WTC11 (cell line): ENCODE measurements around the gene UNC79. TPM values are rescaled to one million over a fixed set of nuclear protein-coding genes. Genes with fewer than 3 reads are reported as not detected.

Source experiments
- ATAC-seq: fragments of 200-7000 bp; cut with Tn5 transposase; 2 replicates; pipeline ENCODE4 v1.10.0; 2021; ENCODE audit warnings: mild to moderate bottlenecking, moderate library complexity
- CTCF ChIA-PET: fragments of 300-600 bp; sonication (Branson Sonifier 250); formaldehyde crosslinking; loops from one replicate; lab custom pipeline; 2021; ENCODE audit warnings: antibody characterized with exemption; lab: Charles Lee
- POLR2A ChIA-PET: fragments of 350-600 bp; sonication (Branson Sonifier 250); formaldehyde crosslinking; loops from one replicate; lab custom pipeline; 2021; ENCODE audit warnings: antibody characterized with exemption; lab: Charles Lee
- DNase-seq: peaks from one replicate; pipeline ENCODE4 v3.0.0; 2021; ENCODE audit warnings: low spot score
- H3K27ac Mint-ChIP-seq: 2 replicates; pipeline ENCODE4 v1.8.0; 2021; ENCODE audit warnings: mixed read lengths
- H3K27me3 Mint-ChIP-seq: 2 replicates; pipeline ENCODE4 v1.8.0; 2021; ENCODE audit warnings: low read depth, mild to moderate bottlenecking, moderate library complexity, mixed read lengths
- H3K36me3 Mint-ChIP-seq: 2 replicates; pipeline ENCODE4 v1.8.0; 2021; ENCODE audit warnings: mixed read lengths
- H3K4me1 Mint-ChIP-seq: 2 replicates; pipeline ENCODE4 v1.8.0; 2022; ENCODE audit warnings: mixed read lengths
- H3K4me3 Mint-ChIP-seq: 2 replicates; pipeline ENCODE4 v1.8.0; 2021; ENCODE audit warnings: mild to moderate bottlenecking, moderate library complexity, mixed read lengths
- H3K9me3 Mint-ChIP-seq: 2 replicates; pipeline ENCODE4 v1.8.0; 2021; ENCODE audit warnings: mixed read lengths
- AR ChIP-seq: fragments of 250-450 bp; sonication (Bioruptor Pico); IDR thresholded peaks from 2 replicates; pipeline ENCODE4 v1.9.0; 2021; ENCODE audit warnings: mild to moderate bottlenecking
- CREB1 ChIP-seq: sonication (generic); formaldehyde crosslinking; IDR thresholded peaks from 2 replicates; pipeline ENCODE4 v1.8.0; 2023; ENCODE audit warnings: mild to moderate bottlenecking, missing genetic modification reagents
- EMX1 ChIP-seq: fragments of 250-450 bp; sonication (Bioruptor Pico); IDR thresholded peaks from 2 replicates; pipeline ENCODE4 v1.8.0; 2021; ENCODE audit warnings: mild to moderate bottlenecking
- ESRRA ChIP-seq: sonication (generic); formaldehyde crosslinking; IDR thresholded peaks from 2 replicates; pipeline ENCODE4 v1.8.1; 2022; ENCODE audit warnings: mild to moderate bottlenecking, missing genetic modification reagents, borderline replicate concordance
- FOXP1 ChIP-seq: sonication (generic); formaldehyde crosslinking; IDR thresholded peaks from 2 replicates; pipeline ENCODE4 v1.8.0; 2022; ENCODE audit warnings: missing genetic modification reagents, mild to moderate bottlenecking, moderate library complexity, borderline replicate concordance
- MYBL2 ChIP-seq: sonication (generic); formaldehyde crosslinking; IDR thresholded peaks from 2 replicates; pipeline ENCODE4 v1.8.1; 2023; ENCODE audit warnings: mild to moderate bottlenecking, moderate library complexity, missing genetic modification reagents
- NFATC4 ChIP-seq: fragments of 250-450 bp; sonication (Bioruptor Pico); IDR thresholded peaks from 2 replicates; pipeline ENCODE4 v1.9.0; 2021; ENCODE audit warnings: mild to moderate bottlenecking
- NFYB ChIP-seq: sonication (generic); formaldehyde crosslinking; conservative IDR thresholded peaks from 2 replicates; pipeline ENCODE4 v1.8.0; 2022; ENCODE audit warnings: low read depth, missing genetic modification reagents
- NR1H2 ChIP-seq: sonication (generic); formaldehyde crosslinking; IDR thresholded peaks from 2 replicates; pipeline ENCODE4 v1.9.0; 2021; ENCODE audit warnings: mild to moderate bottlenecking, moderate library complexity, missing genetic modification reagents
- NR3C1 ChIP-seq: sonication (generic); formaldehyde crosslinking; conservative IDR thresholded peaks from 2 replicates; pipeline ENCODE4 v1.8.1; 2023; ENCODE audit warnings: low read depth, mild to moderate bottlenecking, missing genetic modification reagents
- STAT6 ChIP-seq: sonication (generic); formaldehyde crosslinking; conservative IDR thresholded peaks from 2 replicates; pipeline ENCODE4 v1.8.1; 2023; ENCODE audit warnings: mild to moderate bottlenecking, low read depth, missing genetic modification reagents, moderate library complexity
- TEAD4 ChIP-seq: sonication (generic); formaldehyde crosslinking; IDR thresholded peaks from 2 replicates; pipeline ENCODE4 v1.8.0; 2022; ENCODE audit warnings: mild to moderate bottlenecking, missing genetic modification reagents
- USF2 ChIP-seq: sonication (generic); formaldehyde crosslinking; IDR thresholded peaks from 2 replicates; pipeline ENCODE4 v1.8.1; 2023; ENCODE audit warnings: mild to moderate bottlenecking, missing genetic modification reagents, moderate library complexity
- ZNF121 ChIP-seq: sonication (generic); formaldehyde crosslinking; IDR thresholded peaks from 2 replicates; pipeline ENCODE4 v1.8.0; 2023; ENCODE audit warnings: missing genetic modification reagents
- ZNF138 ChIP-seq: sonication (generic); formaldehyde crosslinking; conservative IDR thresholded peaks from 2 replicates; pipeline ENCODE4 v1.8.1; 2022; ENCODE audit warnings: mild to moderate bottlenecking, moderate library complexity, missing genetic modification reagents
- ZNF263 ChIP-seq: sonication (generic); formaldehyde crosslinking; IDR thresholded peaks from 2 replicates; pipeline ENCODE4 v1.8.1; 2022; ENCODE audit warnings: low read depth, mild to moderate bottlenecking, moderate library complexity, missing genetic modification reagents
- ZNF317 ChIP-seq: sonication (generic); formaldehyde crosslinking; IDR thresholded peaks from 2 replicates; pipeline ENCODE4 v1.8.1; 2023; ENCODE audit warnings: low read depth, mild to moderate bottlenecking, moderate library complexity, missing genetic modification reagents, borderline replicate concordance
- ZNF423 ChIP-seq: fragments of 250-450 bp; sonication (Bioruptor Pico); IDR thresholded peaks from 2 replicates; pipeline ENCODE4 v2.1.2; 2022; ENCODE audit warnings: mild to moderate bottlenecking, moderate library complexity
- ZSCAN18 ChIP-seq: fragments of 250-450 bp; sonication (Bioruptor Pico); IDR thresholded peaks from 2 replicates; pipeline ENCODE4 v2.1.2; 2022; ENCODE audit warnings: mild to moderate bottlenecking, moderate library complexity
- total RNA-seq: library from RNA; stranded (reverse); gene quantifications from 3 replicates; pipeline ENCODE4 v1.2.3, GENCODE V29; 2021
- TF ChIP-seq, protein P1 (sequence below): sonication (generic); formaldehyde crosslinking; IDR thresholded peaks from 2 replicates; pipeline ENCODE4 v1.8.0; 2022; ENCODE audit warnings: mild to moderate bottlenecking, missing genetic modification reagents
- TF ChIP-seq, protein P2 (sequence below): sonication (generic); formaldehyde crosslinking; IDR thresholded peaks from 2 replicates; pipeline ENCODE4 v1.8.0; 2022; ENCODE audit warnings: mild to moderate bottlenecking, missing genetic modification reagents
- TF ChIP-seq, protein P3 (sequence below): sonication (generic); formaldehyde crosslinking; IDR thresholded peaks from 2 replicates; pipeline ENCODE4 v1.8.1; 2023; ENCODE audit warnings: mild to moderate bottlenecking, missing genetic modification reagents

UNC79 gene
- total RNA-seq, 1 experiment from 2014 or later: 2.1 TPM

GRCh38 chr14:93682459-93682858 lies 251.7 kb downstream of the UNC79 start (continued):
- TF ChIP-seq AR (CRISPR knock-in tag) (no peak), ZNF423 (CRISPR knock-in tag) (no peak), FOXP1 (CRISPR knock-in tag) (no peak)

DNA sequence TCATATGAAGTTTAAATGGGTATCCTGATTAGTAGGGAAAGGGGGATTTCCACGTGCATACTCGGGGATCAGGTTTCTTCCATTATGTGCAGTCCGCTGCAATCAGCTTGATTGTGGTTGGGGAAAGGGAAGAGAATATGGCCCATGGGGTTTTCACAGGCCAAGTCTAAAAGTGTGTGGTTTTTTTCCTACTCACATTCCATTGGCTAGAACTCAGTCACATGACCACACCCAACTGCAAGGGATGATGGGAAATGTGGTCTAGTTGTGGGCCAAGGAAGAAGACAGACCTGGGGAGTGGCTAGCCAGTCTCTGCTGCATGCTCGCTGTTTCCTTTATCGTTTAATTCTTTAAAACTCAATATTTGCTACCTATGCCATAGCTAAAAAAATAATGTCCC lies 252.5 kb downstream of the UNC79 start:
- ChIA-PET POLR2A (no interaction called here), CTCF (interaction anchor here (0.6 to 1.5 kb wide), 2 partner anchors 28 to 220 kb away, joined by 3 to 5 read pairs; no protein-coding TSS in a partner anchor)
- peaks cover 48% of the 10 kb centered on the region for H3K4me1 Mint-ChIP-seq
- ATAC-seq (peak; percentile 79), DNase-seq (peak; percentile 43)
- TF ChIP-seq, protein P1, sequence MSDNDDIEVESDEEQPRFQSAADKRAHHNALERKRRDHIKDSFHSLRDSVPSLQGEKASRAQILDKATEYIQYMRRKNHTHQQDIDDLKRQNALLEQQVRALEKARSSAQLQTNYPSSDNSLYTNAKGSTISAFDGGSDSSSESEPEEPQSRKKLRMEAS (CRISPR knock-in tag): no peak
- TF ChIP-seq EMX1 (CRISPR knock-in tag): no peak
- TF ChIP-seq USF2 (CRISPR knock-in tag): peak; percentile 94
- TF ChIP-seq NR1H2 (CRISPR knock-in tag): no peak
- peak; percentile 59 for TF ChIP-seq NFYB (CRISPR knock-in tag)
- TF ChIP-seq NFATC4 (CRISPR knock-in tag): no peak
- TF ChIP-seq ESRRA (CRISPR knock-in tag): no peak
- TF ChIP-seq, protein P2, sequence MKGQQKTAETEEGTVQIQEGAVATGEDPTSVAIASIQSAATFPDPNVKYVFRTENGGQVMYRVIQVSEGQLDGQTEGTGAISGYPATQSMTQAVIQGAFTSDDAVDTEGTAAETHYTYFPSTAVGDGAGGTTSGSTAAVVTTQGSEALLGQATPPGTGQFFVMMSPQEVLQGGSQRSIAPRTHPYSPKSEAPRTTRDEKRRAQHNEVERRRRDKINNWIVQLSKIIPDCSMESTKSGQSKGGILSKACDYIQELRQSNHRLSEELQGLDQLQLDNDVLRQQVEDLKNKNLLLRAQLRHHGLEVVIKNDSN (CRISPR knock-in tag): peak; percentile 93
- no peak for TF ChIP-seq ZNF263 (CRISPR knock-in tag)
- no peak overlapping the region for H3K27ac Mint-ChIP-seq
- 0 out of 2 replicates have a peak, but pooled peaks cover 2% of the 10 kb centered on the region for H3K27me3 Mint-ChIP-seq
- no peak overlapping the region for H3K4me3 Mint-ChIP-seq
- no peaks in the 10 kb centered on the region for H3K36me3 Mint-ChIP-seq
- no peaks in the 10 kb centered on the region for H3K9me3 Mint-ChIP-seq

DNA sequence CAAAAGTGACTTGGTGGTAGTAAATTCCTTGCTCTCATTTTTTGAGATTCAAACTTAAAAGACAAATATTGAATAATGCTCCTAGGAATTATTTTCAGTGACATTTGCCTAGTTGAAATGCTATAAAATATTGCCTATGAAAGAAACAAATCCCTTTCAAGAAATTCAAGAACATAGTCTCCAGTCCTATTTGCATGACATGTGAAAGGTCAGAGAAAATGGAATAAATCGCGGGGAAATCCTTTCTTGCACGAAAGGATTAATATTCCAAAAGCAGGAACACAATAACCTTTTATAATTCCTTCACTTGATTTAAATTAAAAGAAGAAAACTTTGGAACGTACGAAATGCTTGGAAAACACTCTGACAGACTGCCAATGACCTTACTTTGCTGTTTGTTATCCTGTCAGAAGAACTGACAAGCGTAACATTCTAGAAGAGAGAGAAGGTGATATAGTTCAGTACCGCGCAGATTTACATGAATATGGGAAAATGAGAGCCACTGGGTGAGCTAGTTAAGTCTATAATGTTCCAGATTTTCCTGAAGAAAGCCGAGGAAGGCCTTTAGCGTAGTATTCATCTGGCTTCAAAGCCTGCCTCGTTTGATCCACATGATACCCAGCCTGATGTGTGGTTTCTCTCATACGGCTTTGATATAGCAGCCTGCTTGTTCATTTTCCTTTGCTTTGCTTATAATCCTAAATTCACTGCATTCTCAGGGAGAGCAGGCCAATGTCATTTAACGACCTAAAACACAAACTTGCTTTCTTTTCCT lies 254.6 kb downstream of the UNC79 start:
- Mint-ChIP-seq H3K4me3 (no peak overlapping the region), H3K4me1 (peaks cover 57% of the 10 kb centered on the region), H3K36me3 (no peaks in the 10 kb centered on the region), H3K27ac (no peak overlapping the region), H3K27me3 (0 out of 2 replicates have a peak, but pooled peaks cover 2% of the 10 kb centered on the region), H3K9me3 (no peaks in the 10 kb centered on the region)
- CTCF ChIA-PET: interaction anchor here (0.7 kb wide), 1 partner anchor 30 kb away, joined by 3 read pairs; no protein-coding TSS in a partner anchor
- no peak for DNase-seq
- POLR2A ChIA-PET: no interaction called here
- ATAC-seq: no peak
- TF ChIP-seq ZNF423 (CRISPR knock-in tag) (no peak), ZNF138 (CRISPR knock-in tag) (no peak), NR3C1 (no peak), ZNF317 (CRISPR knock-in tag) (no peak), STAT6 (no peak), CREB1 (no peak), TEAD4 (no peak), ZNF121 (no peak), ZSCAN18 (no peak), MYBL2 (CRISPR knock-in tag) (no peak)
- TF ChIP-seq, protein P3, sequence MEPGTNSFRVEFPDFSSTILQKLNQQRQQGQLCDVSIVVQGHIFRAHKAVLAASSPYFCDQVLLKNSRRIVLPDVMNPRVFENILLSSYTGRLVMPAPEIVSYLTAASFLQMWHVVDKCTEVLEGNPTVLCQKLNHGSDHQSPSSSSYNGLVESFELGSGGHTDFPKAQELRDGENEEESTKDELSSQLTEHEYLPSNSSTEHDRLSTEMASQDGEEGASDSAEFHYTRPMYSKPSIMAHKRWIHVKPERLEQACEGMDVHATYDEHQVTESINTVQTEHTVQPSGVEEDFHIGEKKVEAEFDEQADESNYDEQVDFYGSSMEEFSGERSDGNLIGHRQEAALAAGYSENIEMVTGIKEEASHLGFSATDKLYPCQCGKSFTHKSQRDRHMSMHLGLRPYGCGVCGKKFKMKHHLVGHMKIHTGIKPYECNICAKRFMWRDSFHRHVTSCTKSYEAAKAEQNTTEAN (CRISPR knock-in tag): no peak
